HL-60/S4 treated with phorbol 12-myristate 13-acetate at 8.2 ng/mL for 4 days and 3 days (cell line): ENCODE measurements around the gene PRKAG1.

Experiments
- in situ Hi-C: fragments of 300-500 bp; cut with MboI; formaldehyde crosslinking; loops from 2 replicates; pipeline ENCODE4 v1.15.0; 2022; ENCODE audit warnings: low sequenced_read_pairs

Gene PRKAG1

GRCh38 chr12:49015196-49015595, 3.4 kb downstream of the PRKAG1 start:
- in situ Hi-C loops: no loop called here

DNA sequence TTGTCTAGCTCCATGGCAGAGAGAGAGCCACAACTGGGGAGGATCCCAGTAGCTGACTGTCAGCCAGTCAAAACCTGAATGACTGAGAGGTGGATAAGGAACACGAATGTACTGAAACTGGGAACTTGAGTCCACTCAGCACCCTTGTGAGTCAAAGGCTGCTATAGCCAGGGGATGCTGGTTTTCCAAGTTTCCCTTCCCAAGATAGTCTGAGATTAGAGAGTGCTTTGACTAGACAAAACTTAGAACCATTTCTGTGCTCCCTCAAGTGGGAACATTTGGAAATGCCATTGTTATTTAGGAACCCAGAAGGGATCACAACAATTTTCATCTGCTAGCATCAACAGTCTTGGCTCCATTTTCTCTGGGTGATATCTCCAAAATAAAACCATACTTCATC, 4.0 kb downstream of the PRKAG1 start:
- in situ Hi-C loops: no loop called here

- in situ Hi-C loops: no loop called here
Observed at GRCh38 chr12:49013428-49013827, 5.1 kb downstream of the PRKAG1 start.

GRCh38 chr12:49012739-49013138, 5.8 kb downstream of the PRKAG1 start:
- in situ Hi-C loops: no loop called here

DNA sequence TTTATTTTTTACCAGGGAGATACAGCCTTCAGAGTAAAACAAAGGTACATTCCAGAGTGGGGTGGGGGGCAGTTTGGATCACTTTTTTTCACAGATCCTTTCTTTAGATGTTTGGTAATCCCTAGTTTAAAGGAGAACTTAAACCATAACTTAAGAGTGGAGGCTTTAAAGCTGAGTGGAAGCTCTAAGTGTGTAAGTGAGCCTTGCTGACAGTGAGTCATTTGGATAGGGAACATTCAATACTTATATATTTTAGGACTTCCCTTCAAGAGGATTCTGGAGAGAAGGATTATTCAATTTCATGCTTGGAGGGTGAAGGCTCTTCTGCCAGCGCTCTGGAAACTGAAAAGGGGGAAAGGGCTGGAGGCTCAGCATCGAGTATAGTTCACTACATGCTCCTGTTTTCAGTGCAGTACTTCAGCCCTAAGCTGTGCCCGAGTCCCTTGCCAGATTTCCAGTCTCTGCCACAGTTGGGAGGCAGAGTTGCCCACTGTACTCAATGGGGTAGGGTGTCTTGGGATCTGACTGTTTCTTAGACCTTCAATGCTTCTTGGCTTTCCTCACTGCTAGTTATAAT, 8.4 kb downstream of the PRKAG1 start:
- in situ Hi-C loops: no loop called here

DNA sequence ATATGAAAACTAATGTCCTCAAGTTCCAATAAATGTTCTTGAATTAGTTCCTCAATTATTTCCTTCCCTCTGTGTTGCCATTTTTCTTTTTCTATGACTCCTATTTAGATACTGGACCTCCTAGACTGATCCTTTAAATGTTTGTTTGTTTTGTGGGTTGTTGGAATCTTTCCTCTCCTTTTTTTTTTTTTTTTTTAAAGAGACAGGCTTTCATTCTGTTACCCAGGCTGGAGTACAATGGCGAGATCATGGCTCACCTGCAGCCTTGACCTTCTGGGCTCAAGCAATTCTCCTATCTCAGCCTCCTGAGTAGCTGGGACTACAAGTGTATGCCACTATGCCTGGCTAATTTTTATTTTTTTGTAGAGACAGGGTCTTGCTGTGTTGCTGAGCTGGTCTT, 9.6 kb downstream of the PRKAG1 start:
- in situ Hi-C loops: no loop called here

GRCh38 chr12:49000346-49000745, 18.2 kb downstream of the PRKAG1 start:
- in situ Hi-C loops: no loop called here

GRCh38 chr12:48999371-49000131, 19.0 kb downstream of the PRKAG1 start, which contains the start of gene DDN:
Gene DDN, minus strand, starts transcription at chr12:48999375. Its CDS starts 88 bp downstream, at chr12:48999287.
- in situ Hi-C loops: loop anchor here (10.0 kb wide), 1 partner anchor 145 kb away; the partner anchor contains the start of gene DDX23

DNA sequence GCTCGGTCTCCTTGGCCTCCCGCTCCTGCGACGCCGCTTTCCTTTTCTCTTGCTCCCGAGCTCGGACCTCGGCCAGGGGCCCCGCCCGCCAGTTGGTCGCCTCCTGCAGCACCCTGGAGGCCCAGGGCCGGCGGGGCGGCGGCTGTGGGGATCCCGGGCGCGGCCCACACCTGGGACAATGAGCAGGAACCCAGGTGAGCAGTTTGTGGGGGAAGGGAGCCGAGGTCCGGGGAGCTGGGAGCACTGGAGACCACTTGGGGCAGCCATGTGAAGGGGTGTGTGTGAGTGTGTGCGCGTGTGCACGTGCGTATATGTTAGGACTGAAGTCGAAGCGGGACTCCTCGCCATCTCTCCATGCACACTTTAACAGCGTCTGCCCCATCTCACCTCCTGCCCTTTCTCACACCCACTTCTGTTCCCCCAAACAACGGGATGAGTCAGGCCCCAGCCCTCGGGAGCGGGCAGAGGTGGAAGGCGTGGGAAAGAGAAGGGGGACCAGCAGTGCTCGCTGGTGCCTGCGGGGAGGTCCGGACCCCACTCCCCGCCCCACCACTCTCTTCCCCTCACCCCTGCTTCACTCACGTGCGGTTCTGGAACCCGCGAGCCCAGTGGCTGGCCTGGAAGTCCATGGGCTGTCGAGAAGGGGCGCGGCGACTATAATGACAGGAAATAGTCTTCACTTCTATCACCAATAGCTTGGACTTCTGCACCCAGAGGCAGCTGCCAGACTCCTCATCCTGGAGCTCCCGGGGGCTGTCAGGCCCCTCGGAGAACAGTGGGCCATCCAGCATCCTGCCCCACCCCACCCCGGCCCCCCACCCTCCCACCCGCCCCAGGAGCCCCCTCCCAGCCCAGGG, 19.9 kb downstream of the PRKAG1 start:
- in situ Hi-C loops: loop anchor here (10.0 kb wide), 1 partner anchor 144 kb away; the partner anchor contains the start of gene DDX23

- in situ Hi-C loops: loop anchor here (10.0 kb wide), 1 partner anchor 143 kb away; the partner anchor contains the start of gene DDX23
Observed at GRCh38 chr12:48997719-48998496, 20.7 kb downstream of the PRKAG1 start.

DNA sequence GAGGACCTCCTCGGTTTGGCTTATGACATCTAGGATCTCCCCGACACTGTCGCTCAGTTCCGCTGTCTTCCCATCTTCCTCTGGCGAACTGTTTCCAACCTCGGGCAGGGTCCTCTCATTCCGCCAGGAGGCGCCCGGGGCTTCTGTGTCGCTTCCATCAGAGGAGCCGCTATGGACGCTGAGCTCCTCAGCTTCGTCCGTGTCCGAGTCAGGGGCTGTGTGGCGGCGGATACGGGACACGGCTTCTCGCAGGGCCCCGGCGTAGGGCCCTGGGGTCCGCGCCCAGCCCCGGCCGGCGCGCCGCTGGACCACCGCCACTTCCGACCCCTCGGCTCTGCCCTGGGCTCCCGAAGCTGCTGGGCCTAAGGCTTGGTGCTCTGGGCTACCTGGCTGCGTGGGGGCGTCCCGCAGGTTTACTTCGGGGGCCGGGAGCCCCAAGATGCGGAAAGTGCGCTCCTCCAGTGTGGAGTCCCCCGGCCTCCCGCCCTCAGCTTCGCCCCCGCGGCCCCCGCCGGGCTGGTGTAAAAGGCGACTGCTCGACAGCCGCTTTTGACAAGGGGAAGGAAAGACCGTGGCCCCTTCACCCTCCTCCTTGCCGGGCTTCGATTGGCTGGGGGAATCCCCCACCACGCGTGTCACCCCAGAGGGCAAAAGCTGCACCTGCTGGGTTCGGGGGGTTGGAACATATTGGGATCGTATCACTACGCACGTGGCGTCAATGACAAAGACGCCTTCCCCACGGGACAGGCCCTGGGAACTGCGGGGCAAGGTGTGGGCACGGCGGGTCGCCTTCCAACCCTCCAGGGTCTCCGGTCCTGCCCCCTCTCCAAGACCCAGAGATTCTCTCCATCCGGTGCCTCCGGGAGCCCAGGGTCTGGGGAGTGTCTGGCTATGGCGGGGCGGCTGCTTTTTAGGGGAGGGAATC, 21.5 kb downstream of the PRKAG1 start:
- in situ Hi-C loops: loop anchor here (10.0 kb wide), 1 partner anchor 142 kb away; the partner anchor contains the start of gene DDX23

DNA sequence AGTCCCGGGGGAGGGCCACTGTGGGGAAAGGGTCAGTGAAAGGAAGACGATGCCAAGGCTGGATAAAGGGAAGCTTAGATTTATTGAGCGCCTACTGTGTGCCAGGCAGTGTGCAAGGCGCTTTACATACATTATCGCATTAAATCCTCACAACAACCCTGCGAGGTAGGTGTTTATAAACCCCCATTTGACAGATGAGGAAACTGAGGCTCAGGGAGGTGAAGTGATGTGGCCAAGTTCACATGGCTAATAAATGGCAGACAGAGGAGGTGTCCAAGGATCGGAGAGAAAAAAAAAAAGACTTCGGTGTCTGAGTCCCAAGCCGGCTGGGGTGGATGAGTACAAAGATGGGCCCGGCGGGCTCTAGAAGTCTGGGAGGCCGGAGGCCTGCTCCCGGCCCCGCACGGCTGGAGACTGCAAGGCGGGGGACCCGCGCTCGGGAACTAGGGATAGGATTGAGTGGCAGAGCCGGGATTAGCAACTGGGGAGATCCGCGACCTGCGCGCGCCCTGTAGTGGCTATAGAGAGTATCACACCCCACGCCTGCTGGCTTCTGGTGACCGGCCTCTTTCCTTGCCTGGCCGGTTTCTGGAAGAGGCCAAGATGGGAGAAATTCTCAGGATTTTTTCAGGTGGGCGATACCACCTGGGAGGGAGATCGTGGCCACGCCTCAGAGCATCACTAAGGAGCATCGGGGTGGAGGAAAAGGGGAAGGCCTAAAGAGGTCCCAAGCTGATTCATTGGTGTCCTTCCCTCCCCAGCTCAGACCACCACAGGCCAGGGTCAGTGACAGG, 23.3 kb downstream of the PRKAG1 start:
- in situ Hi-C loops: loop anchor here (10.0 kb wide), 1 partner anchor 140 kb away; the partner anchor contains the start of gene DDX23

DNA sequence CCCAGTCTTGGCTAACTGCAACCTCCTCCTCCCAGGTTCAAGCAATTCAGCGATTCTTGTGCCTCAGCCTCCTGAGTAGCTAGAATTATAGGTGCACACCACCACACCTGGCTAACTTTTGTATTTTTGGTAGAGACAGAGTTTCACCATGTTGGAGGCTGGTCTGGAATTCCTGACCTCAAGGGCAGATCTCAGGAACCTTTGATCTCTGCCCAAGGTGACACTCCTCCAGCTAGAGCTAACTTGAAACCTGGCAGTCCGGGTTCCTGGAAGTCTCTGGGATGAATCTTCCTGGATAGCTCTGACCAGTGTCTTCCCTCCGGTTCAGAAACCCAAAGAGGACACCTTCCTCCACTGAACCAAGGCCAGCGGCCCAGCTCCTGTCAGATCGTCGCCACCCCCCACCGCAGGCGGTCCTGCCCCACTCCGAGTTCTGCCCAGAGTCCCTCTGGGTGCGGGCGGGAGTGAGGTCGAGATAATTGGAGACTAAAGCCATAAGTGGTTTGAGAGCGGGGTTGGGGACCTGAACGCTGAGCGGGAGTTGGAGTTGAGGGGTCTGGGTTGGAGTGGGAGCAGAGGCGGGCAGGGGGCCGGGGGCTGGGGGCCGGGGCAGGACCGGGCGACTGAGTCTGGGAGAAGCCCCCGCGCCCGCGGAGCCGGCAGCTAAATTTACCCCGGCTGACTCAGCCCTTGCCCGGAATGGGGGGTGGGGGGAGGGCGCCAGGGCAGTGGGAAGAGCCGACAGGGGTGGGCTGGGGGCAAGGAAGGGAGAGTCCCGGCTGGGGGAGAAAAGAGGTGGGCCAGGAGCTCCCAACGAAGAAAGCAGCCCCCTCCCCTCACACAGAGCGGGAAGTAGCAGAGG, 24.1 kb downstream of the PRKAG1 start:
- in situ Hi-C loops: loop anchor here (10.0 kb wide), 1 partner anchor 140 kb away; the partner anchor contains the start of gene DDX23

DNA sequence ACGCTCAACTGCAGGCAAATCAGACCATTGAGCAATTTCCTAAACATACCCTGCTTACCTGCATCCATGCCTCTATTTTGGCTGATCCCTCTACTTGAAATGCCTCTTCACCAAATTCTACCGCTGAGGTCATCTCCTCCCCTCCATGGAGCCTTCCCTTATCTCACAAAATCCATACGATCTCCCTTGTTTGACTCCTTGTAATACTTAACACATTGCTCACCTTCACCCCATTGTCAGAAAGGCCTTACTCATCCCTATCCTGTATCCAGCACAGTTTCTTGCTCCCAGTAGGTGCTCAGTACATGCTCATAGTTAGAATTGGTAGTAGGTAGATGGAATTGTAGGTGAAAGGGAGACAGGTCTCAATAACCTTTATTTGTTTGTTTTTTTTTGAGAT, 24.8 kb downstream of the PRKAG1 start:
- in situ Hi-C loops: loop anchor here (10.0 kb wide), 1 partner anchor 139 kb away; the partner anchor contains the start of gene DDX23

GRCh38 chr12:48991247-48992050, 27.1 kb downstream of the PRKAG1 start:
- in situ Hi-C loops: loop anchor here (10.0 kb wide), 1 partner anchor 137 kb away; the partner anchor contains the start of gene DDX23

DNA sequence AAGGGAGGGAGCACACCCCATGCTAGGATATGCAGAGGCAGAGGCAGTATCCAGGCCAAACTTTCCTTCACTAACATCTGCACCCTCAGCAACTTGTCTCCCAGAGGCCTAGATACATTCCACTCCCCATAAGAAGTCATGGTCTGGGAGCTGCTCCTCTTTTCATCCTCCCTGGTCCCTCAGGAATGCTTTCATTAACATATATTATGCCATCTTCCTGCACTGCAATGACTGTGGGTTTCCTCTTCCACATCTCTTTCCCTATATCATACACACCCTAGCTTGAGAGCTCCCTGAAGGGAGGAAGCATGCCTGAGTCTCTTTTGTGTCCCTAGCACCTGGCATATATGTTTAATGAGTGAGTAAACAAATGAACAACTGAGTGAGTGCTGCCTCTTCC, 28.0 kb downstream of the PRKAG1 start:
- in situ Hi-C loops: loop anchor here (10.0 kb wide), 1 partner anchor 136 kb away; the partner anchor contains the start of gene DDX23
